HG03025 (cell line): ENCODE measurements around the gene EML6.

ENCODE experiments used
- ATAC-seq: cut with Tn5 transposase; IDR thresholded peaks from one replicate; pipeline ENCODE4 v1.9.1; 2021; ENCODE audit warnings: mild to moderate bottlenecking, moderate library complexity; ENCODE audit not compliant: unreplicated experiment, low FRiP score

Gene EML6

GRCh38 chr2:54704688-54705605 is 18.5 kb upstream of the EML6 start:
- ATAC-seq, result no peak

- ATAC-seq, result no peak
Measured at GRCh38 chr2:54706622-54707021, 16.8 kb upstream of the EML6 start.

DNA sequence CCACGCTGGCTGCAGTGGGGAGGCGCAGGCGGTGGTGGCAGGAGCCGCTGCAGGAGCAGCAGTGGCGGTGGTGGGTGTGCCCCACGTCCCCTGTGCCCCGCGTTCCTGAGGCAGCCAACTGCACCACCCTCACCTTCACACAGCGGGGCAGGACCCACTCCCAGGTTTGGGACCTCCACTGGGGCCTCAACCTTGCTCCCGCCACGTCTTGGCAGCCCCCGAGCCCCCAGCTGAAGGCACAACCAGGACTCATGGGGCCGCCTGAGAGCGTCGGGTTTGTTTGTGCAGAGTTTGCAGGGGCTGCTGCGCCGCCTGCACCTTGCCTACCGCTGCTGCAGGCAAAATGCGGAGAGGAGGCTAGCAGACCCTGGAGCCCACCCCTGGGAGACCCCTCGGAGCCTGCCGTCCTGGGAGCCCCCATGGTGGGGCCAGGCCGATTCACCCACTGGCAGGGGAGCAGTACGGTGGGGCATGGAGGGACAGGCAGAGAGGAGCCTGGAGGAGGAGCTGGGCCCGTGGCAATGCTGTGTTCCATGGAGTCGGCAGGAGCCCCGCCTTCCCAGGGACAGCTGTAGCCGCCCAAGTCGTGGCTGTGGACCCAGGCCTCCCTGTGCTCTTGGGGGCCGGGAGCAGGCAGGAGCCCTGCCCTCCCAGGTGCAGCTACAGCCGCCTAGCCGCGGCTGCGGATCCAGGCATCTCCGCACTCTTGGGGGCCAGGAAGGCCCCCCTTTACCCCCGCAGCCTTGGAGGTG is 14.7 kb upstream of the EML6 start:
- no peak for ATAC-seq

DNA sequence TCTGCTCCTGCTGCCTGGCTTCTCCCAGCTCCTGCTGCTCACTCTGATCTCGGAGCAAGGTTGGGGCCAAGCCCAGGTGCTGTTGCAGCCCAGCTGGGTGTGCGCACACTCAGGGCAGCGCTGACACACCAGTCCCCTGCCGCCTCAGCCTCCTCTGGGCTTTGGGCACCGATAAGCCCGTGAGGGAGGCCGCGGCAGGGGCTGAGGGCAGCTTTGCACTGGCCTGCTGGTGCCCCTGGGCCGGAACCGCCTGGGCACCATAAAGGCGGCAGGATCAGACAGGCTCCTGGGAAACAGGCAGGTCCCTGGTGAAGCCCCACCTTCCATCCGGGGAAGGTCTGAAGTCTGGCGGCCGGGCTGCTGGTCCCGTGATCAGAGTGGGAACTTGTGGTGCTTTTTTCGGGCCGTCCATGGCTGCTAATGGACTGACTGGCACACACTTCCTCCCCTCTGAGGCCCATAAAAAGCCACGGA is 14.1 kb upstream of the EML6 start:
- ATAC-seq, result no peak

DNA sequence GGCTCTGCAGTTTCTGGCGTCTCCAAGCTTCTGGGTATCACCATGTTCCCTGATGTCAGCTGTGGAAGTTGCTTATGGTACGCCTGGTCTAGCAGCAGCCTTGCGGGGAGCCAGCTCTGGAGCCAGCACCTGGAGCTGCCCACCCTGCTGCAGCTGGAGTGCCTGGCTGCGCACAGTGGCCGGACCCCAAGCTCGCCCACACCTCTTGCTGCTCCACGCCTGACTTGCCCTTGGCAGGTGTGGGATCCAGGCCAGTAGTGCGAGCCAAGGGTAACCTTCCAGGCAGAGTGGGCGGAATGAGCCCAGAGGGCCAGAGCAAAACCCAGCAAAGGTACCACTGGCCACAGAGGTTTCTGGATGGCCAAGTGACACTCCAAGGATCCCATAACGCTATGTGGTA is 13.2 kb upstream of the EML6 start:
- no peak for ATAC-seq

DNA sequence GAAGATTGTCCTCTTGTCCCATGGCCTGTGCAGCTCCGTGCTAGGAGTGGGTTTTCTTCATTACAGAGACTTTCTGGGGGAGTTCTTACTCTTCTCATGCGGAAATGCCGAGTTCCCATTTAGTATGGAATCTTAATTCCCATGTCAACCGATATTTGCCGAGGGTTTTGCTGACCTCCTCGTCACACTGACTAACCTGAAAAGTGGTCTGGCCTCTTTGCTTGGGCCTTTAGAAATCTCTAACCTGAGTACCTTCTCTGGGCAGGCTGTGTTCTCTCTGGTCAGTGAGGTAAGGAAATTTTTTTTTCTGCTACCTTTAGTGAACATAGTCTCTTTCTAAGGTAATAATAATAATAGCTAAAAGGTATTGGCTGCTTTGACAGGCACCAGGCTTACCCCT is 10.9 kb upstream of the EML6 start:
- ATAC-seq, result no peak

DNA sequence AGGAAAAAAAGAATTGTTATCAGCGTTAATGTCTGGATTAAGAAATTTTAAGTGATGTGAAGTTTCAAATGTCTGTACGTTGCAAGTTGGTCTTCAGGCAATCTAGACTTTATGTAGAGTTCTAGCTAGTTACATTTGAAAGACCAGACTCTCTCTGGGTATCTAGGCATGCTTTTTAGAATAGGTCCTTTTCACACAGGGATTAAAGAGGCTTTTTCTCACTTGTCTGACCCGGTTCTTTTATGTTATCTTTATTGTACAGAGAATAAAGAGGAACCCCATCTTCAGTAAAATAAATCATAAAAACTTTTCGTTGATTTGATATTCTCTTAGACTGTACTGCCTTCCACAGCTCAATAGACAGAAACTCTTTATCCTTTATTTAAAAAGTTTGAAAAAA is 8.5 kb upstream of the EML6 start:
- no peak for ATAC-seq

DNA sequence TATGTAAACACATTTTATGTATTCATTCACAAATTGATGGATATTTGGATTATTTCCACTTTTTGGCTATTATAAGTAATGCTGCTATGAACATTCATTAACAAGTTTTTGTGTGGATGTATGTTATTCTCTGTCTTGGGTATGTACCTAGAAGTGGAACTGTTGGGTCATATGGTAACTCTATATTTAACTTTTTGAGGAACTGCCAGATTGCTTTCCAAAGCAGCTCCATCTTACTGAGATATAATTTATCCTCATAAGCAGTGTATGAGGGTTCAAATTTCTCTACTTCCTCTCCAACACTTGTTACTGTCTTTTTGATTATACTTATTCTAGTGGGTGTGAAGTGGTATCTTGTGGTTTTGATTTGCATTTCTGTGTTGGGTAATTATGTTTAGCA is 7.1 kb upstream of the EML6 start:
- no peak for ATAC-seq

DNA sequence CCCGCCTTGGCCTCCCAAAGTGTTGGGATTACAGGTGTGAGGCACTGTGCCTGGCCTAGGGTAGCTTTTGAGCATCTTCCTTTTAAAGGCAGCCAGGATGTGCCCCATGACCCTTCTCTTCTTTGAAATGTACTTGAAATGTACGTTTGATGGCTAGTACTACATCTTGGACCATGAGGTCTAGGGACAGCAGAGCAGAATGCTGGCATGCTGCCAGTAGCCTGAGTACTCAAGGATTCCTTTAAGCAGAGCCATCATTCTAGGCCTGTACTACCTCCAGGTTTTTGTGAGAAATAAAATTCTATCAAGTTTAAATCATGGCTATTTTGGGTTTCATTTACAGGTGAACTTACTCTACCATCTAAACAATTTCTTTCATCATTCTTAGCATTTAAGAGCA is 2.9 kb upstream of the EML6 start:
- no peak for ATAC-seq

DNA sequence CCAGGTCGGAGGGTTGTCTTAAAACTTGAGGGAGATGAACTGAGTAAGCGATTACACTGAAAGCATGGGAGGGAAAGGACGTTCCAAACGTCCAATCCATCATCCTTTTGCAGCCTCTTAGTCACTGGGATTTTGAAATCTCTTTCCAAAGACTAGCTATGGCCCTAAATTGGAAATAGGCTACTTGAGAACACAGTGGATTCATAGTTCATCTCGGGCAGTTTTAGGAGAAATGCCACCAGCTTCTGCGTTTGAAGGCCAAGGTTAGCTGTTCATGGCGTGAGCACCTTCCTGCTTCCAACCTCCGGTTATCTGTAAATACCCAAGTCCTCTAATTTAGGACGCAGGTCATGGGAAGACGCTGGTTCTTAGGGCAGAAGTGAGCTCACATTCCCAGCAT is 821 bp upstream of the EML6 start:
- ATAC-seq, result no peak

DNA sequence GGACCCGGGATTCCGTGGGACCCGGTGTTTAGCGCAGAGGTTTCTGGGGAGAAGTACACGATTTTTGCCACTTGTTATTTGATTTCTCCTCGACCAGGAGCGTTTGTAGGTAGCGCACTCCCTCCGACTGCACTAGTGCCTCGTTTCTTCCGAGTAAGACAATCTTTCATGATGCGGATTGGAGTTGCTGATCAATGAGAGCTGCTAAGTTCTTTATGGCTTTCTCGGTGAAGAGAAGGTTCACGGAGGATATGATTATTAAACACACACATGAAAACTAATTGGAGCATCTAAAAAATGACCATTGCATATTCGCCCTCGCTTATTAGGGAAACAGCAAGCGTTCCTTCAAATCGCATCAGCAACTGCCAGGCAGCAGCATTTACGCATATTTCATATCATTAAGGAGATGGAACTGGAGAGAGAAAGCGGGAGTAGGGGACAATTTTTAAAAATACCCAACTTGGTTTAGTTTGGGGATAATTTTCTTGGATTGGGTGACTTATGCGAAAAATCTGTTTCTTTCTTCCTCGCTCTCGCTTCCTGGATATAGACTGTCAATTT is 616 bp downstream of the EML6 start:
- no peak for ATAC-seq

- ATAC-seq, result no peak
Measured at GRCh38 chr2:54724560-54725342, 1.3 kb downstream of the EML6 start.

DNA sequence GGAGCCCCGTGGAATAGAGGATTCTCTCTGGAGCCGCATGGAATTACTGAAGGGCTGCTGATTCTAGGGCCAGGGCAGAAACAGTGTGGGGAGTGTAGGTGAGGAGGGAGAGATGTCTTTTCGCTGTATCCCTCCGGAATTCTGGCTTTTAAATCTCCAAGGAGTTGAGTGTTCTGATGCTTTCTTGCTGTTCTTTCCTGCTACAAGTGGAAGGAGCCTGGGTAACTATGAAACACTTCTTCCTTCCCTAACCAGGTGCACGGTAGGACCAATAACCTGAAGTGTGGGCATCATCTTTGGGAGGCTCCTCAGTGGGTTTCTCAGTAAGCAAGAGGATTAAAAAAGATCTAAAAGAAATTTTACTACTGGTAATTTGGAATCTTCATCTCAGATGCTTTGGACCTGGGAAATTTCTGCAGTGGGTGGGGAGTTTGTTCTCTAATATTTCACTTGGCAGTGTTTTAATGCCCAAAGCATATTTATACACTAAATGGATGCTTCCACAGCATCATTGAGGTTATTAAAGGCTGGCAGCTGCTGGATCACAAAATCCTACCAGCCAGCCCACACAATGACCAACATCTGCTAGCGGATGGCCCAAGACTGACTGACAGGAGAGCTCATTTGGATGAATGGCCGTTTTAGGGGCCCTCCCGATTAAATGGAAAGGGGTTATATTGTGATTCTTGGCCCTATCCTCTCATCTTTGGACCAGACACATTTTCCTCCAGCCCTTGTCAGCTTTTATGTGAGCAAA is 2.1 kb downstream of the EML6 start:
- no peak for ATAC-seq

DNA sequence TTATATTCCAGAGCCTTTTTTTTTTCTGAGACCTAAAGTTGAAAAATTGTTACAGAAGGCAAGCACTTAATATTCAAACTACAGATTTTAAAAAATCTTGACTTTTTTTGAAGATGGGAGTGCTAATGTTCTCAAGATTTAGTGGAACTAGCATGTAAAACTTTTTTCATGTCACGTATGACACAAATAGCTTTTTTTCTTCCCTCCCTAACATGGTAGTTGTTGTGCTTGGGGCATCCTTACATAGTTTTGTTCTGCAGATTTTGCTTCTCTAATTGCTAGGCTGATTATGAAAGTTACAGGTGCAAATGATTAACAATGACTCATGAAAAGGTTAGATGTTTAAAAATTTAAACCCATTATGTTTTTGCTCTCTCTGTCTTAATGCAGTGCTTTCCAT is 3.0 kb downstream of the EML6 start:
- ATAC-seq, result no peak

DNA sequence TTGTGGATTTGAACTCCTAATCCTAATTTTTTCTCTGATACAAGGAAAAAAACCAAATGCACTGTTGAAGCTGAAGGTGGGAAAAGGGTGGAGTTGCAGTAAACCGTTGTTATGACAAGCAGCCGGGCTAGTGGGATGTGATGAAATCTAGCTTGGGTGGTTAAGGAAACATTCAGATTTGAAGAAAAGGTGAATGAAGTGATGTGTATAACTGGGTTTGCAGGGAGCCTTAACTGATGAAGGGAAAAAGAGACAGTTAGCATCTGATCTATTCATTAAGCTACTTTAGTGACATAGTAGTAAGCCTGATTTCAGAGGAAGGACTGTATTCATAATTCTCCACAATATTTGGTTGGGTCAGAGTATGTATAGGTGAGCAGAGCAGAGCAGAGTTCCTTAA is 3.5 kb downstream of the EML6 start:
- no peak for ATAC-seq

DNA sequence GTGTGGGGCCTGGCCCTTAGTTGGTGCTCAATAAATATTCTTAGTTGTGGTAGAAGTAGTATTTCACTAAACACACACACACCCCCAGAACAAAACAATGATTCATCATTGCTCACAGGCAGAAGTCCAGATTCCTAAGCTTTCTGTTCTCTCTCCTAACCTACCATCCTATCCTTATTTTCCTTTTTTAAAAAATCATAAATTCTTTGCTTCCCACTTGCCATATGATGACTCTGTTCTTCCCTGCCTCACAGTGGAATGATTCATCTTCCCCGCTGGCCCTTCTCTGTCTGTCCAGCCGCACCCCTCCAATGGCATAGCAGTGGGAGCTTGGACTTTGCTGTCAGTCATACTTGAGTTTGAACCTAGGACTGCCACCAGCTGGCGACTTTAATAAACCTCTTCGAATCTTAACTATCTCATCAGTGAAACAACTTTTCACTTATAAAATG is 5.2 kb downstream of the EML6 start:
- ATAC-seq, result no peak

- ATAC-seq, result no peak
Measured at GRCh38 chr2:54735636-54736035, 12.2 kb downstream of the EML6 start.

DNA sequence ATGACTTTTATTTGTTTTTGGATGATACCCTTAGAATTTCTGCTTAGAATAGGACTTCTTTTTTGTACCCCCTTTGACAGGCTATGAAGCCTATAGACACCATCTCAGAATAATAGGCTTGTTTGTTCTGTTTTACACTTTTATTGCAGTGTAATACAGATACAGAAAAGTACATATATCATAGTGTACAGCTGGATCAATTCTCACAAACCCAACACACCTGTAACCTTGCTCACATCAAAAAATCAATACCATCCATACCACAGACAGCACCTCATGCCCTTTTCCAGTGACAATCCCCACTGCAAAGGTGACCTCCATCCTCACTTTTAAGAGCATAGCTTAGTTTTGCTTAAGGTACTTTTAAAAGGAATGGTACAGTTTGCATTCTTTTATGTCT is 14.8 kb downstream of the EML6 start:
- ATAC-seq, result no peak

DNA sequence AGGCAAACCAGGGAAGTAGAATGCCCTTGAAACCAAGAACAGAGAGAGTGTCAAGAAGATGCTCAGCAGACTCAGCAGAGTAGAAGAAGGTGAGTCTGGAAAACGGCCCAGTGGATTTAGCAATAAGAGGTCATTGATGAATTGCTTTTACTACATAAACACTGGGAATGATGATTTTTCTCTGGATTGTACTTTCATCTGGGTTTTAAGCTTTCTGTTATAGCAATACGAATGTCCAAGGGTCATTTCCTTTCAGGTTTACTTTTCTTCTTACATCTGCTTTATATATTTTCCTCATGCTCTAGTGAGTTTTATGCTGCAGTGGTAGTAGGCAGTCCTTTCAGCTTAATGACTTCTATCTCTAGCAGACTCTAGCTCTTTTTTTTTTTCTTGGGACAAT is 16.9 kb downstream of the EML6 start:
- ATAC-seq, result no peak

DNA sequence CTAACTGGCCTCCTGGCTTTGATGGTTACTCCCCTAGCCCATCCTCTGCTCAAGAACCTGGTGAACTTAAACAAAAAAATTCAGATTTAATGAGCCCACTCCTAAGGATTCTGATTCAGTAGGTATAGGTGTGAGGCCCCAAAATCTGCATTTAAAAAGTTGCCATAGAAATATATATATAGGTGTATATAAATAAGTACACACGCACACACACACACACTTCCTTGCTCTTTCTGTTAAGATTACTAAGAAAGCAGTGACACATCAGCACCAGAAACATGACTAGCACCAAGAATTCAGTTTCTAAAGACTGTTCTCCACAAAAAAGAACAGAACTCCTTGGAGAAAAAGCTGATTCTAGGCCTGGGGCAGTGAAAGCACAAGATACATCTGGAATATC is 17.8 kb downstream of the EML6 start:
- no peak for ATAC-seq
